ENCODE measurements around the gene THUMPD3. TPM values are rescaled to one million over a fixed set of nuclear protein-coding genes. Genes with fewer than 3 reads are reported as not detected.

The THUMPD3 gene
- total RNA-seq, 3 donors from 2014 or later (not counting 1 experiment from before 2014, with no cell fraction given): 44.0 to 48.8 (median 46.3) TPM

DNA sequence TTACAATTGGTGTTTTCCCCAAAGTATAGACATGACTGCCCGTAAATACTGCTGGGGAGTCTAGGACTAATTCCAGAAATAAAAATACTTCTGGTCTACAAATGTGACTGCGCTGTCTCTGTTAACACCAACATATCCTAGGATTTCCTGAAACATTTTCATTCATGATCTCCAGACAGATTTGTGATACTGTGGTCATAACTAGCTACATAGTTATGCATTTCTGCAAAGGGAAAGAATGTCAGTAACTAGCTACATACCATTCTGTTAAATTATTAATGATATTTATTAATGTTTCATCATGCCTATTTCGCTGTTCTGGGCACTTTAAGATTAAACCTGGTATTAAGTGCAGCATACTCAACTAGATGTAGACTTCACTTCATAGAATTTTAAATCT is 67.9 kb downstream of the THUMPD3 start:
- WGBS (ENCODE audit: insufficient coverage): 93% methylated on average over 2 of the region's 3 CpGs
- Mint-ChIP-seq H3K36me3 (peaks cover 44% of the 10 kb centered on the region), H3K4me1 (peaks cover 4 to 13% of the 10 kb centered on the region in 2 donors), H3K27me3 (ENCODE audit: low read depth in 2 of 2) (no peaks in the 10 kb centered on the region), H3K9me3 (no peaks in the 10 kb centered on the region), H3K27ac (peak overlapping the region in 1 of 2 donors; percentile 51), H3K4me3 (no peak overlapping the region)
- peaks cover 88% of the 10 kb centered on the region for H3K36me3 ChIP-seq (ENCODE audit: control insufficient read depth, insufficient read depth, low read length)
- no peaks in the 10 kb centered on the region for H3K4me1 ChIP-seq (ENCODE audit: control insufficient read depth, insufficient read depth, low read length)
- TF ChIP-seq, protein P1, sequence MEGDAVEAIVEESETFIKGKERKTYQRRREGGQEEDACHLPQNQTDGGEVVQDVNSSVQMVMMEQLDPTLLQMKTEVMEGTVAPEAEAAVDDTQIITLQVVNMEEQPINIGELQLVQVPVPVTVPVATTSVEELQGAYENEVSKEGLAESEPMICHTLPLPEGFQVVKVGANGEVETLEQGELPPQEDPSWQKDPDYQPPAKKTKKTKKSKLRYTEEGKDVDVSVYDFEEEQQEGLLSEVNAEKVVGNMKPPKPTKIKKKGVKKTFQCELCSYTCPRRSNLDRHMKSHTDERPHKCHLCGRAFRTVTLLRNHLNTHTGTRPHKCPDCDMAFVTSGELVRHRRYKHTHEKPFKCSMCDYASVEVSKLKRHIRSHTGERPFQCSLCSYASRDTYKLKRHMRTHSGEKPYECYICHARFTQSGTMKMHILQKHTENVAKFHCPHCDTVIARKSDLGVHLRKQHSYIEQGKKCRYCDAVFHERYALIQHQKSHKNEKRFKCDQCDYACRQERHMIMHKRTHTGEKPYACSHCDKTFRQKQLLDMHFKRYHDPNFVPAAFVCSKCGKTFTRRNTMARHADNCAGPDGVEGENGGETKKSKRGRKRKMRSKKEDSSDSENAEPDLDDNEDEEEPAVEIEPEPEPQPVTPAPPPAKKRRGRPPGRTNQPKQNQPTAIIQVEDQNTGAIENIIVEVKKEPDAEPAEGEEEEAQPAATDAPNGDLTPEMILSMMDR (IDR thresholded peaks at IDR 0.05): no peak
- no peaks in the 10 kb centered on the region for H3K27me3 ChIP-seq (ENCODE audit: control insufficient read depth, insufficient read depth, low read length)
- no peak overlapping the region for H3K27ac ChIP-seq (ENCODE audit: low read length)
- intact Hi-C loops (cut with micrococcal nuclease): no loop called here
- H3K4me3 ChIP-seq (ENCODE audit: low read length): no peak overlapping the region
- ATAC-seq: no peak
- no peak for DNase-seq
- no peaks in the 10 kb centered on the region for H3K9me3 ChIP-seq (ENCODE audit: control insufficient read depth, insufficient read depth, low read length)

DNA sequence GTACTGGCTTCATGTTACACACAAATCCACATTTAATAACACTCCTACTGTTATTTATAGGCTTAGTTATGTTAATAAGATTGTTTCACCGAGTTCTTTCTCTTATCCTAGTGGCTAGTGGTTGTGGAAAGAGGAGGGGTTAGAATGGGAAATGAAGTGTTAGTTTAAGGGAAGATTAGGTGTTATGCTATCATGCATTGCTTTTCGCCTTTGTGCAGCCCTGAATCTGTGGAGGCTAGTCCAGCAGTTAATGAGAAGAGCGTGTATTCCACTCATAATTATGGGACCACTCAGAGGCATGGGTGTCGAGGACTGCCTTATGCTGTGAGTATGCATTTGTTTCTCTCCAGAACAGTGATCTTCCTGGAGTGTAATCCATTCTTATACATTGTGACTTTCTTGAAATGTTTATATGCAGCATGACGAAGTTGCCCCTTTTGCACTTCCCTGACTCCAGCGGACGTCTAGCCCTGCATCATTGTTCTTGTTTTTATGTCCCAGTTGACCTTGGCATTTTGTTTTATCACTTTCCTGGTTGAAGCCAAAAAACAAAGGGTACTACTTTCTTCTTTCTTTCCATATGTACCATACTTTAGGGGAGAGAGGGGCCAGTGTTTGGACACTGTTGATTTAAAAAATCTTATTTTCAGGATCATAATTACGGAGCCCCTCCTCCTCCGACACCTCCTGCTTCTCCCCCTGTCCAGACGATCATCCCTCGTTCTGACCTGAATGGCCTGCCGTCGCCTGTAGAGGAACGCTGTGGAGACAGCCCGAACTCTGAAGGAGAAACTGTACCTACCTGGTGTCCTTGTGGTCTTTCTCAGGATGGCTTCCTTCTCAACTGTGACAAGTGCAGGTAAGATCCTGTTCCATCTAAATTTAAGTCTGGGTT is 71.0 kb downstream of the THUMPD3 start:
- Mint-ChIP-seq H3K27ac (peak overlapping the region in 1 of 2 donors; percentile 65), H3K36me3 (peaks cover 41% of the 10 kb centered on the region)

DNA sequence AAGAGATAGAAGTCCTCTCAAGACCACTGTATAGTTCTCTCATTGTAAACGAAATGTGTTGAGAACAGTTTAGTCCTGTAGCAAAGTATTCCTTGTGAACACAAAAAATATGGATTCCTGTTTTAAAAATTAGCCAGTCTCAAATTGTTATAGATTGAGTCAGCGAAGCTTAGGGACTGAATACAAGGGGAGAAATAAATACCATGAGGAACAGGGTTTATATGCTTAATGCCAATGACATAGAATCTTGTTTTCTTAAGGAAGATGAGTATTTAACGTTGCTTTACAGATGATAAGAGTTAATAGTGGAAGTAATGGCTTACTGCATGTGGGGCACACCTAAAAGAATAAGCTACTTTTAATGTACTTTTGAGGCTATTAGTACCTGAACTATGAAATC is 72.5 kb downstream of the THUMPD3 start:
- ATAC-seq (no peak), DNase-seq (no peak)
- intact Hi-C loops (cut with micrococcal nuclease): no loop called here
- no peaks in the 10 kb centered on the region for H3K9me3 ChIP-seq (ENCODE audit: control insufficient read depth, insufficient read depth, low read length)
- H3K27me3 Mint-ChIP-seq (ENCODE audit: low read depth in 2 of 2): no peaks in the 10 kb centered on the region
- peak overlapping the region in 1 of 2 donors; percentile 60 for H3K27ac Mint-ChIP-seq
- TF ChIP-seq, protein P1 (IDR thresholded peaks at IDR 0.05): no peak
- peaks cover 90% of the 10 kb centered on the region for H3K36me3 ChIP-seq (ENCODE audit: control insufficient read depth, insufficient read depth, low read length)
- H3K4me3 Mint-ChIP-seq: no peak overlapping the region
- 100% methylated on average over 3 of the region's 3 CpGs for WGBS (ENCODE audit: insufficient coverage)
- no peak overlapping the region for H3K27ac ChIP-seq (ENCODE audit: low read length)
- no peak overlapping the region for H3K4me3 ChIP-seq (ENCODE audit: low read length)
- no peaks in the 10 kb centered on the region for H3K27me3 ChIP-seq (ENCODE audit: control insufficient read depth, insufficient read depth, low read length)
- H3K9me3 Mint-ChIP-seq: no peaks in the 10 kb centered on the region
- H3K4me1 ChIP-seq (ENCODE audit: control insufficient read depth, insufficient read depth, low read length): no peaks in the 10 kb centered on the region
- H3K36me3 Mint-ChIP-seq: peaks cover 38% of the 10 kb centered on the region
- H3K4me1 Mint-ChIP-seq: peaks cover 6 to 10% of the 10 kb centered on the region in 2 donors

More for the DNA sequence above, 71.0 kb downstream of the THUMPD3 start:
- TF ChIP-seq, protein P1 (IDR thresholded peaks at IDR 0.05): no peak
- peaks cover 4 to 6% of the 10 kb centered on the region in 2 donors for H3K4me1 Mint-ChIP-seq
- Histone ChIP-seq H3K4me3 (ENCODE audit: low read length) (no peak overlapping the region), H3K9me3 (ENCODE audit: control insufficient read depth, insufficient read depth, low read length) (no peaks in the 10 kb centered on the region), H3K27ac (ENCODE audit: low read length) (no peak overlapping the region), H3K36me3 (ENCODE audit: control insufficient read depth, insufficient read depth, low read length) (peaks cover 91% of the 10 kb centered on the region), H3K4me1 (ENCODE audit: control insufficient read depth, insufficient read depth, low read length) (no peaks in the 10 kb centered on the region), H3K27me3 (ENCODE audit: control insufficient read depth, insufficient read depth, low read length) (no peaks in the 10 kb centered on the region)
- intact Hi-C loops (cut with micrococcal nuclease): no loop called here
- 97% methylated on average over 14 of the region's 15 CpGs for WGBS (ENCODE audit: insufficient coverage)
- ATAC-seq (no peak), DNase-seq (no peak)
- no peaks in the 10 kb centered on the region for H3K9me3 Mint-ChIP-seq
- H3K4me3 Mint-ChIP-seq: no peak overlapping the region
- H3K27me3 Mint-ChIP-seq (ENCODE audit: low read depth in 2 of 2): no peaks in the 10 kb centered on the region

Other genes with a start within 250 kb of the THUMPD3 start
- gene SRGAP3, start 113.4 kb upstream of the THUMPD3 start, total RNA-seq: 10 to 100 TPM in 1 of 3 donors, 1 to 10 TPM in 2; 2.5 to 14.9 (median 3.0) TPM
- gene SETD5, start 34.6 kb downstream of the THUMPD3 start, total RNA-seq: 100 to 1,000 TPM; 106 to 154 (median 140) TPM
- gene LHFPL4, start 190.8 kb downstream of the THUMPD3 start, total RNA-seq: not detected